Mammary epithelial cell (primary cell): ENCODE data around the gene GARIN1A.

Experiments used
- EZH2 ChIP-seq: IDR thresholded peaks from 2 replicates; pipeline ENCODE4 v1.6.1; 2012; ENCODE audit warnings: low read length, inconsistent platforms, borderline replicate concordance
- TF ChIP-seq, protein P1 (sequence below), 2 donors: IDR thresholded peaks in 1 of 2; conservative IDR thresholded peaks in 1 of 2; 2 replicates each; pipeline ENCODE4 v1.5.1; 2011 to 2012; ENCODE audit warnings: inconsistent platforms in 2 of 2, low read length in 2 of 2, mild to moderate bottlenecking in 2 of 2, control low read depth in 1 of 2, low read depth in 1 of 2; ENCODE audit not compliant: insufficient read depth in 1 of 2; ENCODE audit errors: extremely low read depth in 1 of 2

DNA sequence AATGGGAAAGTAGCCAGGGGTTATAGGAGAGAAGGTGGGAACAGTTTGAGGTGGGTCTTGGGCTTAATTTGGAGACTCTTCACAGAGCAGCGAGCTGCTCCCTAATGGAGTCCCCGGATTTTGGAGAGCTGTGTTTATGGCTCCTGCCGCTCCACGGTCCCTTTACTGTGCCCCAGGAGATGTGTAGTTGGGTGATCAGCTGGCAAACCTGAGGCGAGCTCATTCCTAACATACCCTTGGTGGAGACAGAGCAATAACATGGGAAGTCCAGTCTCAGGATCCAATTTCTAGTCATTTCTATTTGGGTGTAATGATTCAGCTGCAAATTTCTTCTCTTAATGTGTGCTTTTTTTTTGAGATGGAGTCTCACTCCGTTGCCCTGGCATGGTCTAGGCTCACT lies 1.5 kb downstream of the GARIN1A start:
- TF ChIP-seq EZH2: no peak
- TF ChIP-seq, protein P1, sequence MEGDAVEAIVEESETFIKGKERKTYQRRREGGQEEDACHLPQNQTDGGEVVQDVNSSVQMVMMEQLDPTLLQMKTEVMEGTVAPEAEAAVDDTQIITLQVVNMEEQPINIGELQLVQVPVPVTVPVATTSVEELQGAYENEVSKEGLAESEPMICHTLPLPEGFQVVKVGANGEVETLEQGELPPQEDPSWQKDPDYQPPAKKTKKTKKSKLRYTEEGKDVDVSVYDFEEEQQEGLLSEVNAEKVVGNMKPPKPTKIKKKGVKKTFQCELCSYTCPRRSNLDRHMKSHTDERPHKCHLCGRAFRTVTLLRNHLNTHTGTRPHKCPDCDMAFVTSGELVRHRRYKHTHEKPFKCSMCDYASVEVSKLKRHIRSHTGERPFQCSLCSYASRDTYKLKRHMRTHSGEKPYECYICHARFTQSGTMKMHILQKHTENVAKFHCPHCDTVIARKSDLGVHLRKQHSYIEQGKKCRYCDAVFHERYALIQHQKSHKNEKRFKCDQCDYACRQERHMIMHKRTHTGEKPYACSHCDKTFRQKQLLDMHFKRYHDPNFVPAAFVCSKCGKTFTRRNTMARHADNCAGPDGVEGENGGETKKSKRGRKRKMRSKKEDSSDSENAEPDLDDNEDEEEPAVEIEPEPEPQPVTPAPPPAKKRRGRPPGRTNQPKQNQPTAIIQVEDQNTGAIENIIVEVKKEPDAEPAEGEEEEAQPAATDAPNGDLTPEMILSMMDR (conservative IDR thresholded peaks at IDR 0.05 in 1 of 2, IDR thresholded peaks at IDR 0.05 in 1 of 2; ENCODE audit: extremely low read depth in 1 of 2, insufficient read depth in 1 of 2, low read depth in 1 of 2, low read length in 2 of 2): no peak
